Stimulated activated CD4-positive, alpha-beta T cell treated with anti-CD3 and anti-CD28 coated beads, Interleukin-2, amount 100 ng/mL, for 4 hours (primary cell): ENCODE results near the gene RAB3B.
"Not testable (repeated sequence)": the region's sequence is repeated elsewhere in the genome, so short reads cannot be mapped to it uniquely, and the experiment has no call there.

Experiments
- DNase-seq: peaks from one replicate; pipeline ENCODE4 v3.0.0-alpha.2; 2020; ENCODE audit warnings: low read depth

Gene RAB3B

GRCh38 chr1:51990478-51990965, at the start of gene RAB3B:
TSS of gene RAB3B (minus strand) at chr1:51990700. CDS start at chr1:51977117, 13,583 bp downstream.
- peak; percentile 84 for DNase-seq

- no peak for DNase-seq
Measured at GRCh38 chr1:52037909-52038308, 47.4 kb upstream of the RAB3B start.

- DNase-seq = no peak
Measured at GRCh38 chr1:52037402-52037814, 46.9 kb upstream of the RAB3B start.

GRCh38 chr1:52034050-52034384, 43.5 kb upstream of the RAB3B start:
- DNase-seq = no peak

- peak; percentile 78 for DNase-seq
Measured at GRCh38 chr1:52033190-52034049, 42.9 kb upstream of the RAB3B start, which contains the start of gene KTI12. TSS of gene KTI12 (minus strand) at chr1:52033810. CDS start at chr1:52033761, 49 bp downstream.

DNA sequence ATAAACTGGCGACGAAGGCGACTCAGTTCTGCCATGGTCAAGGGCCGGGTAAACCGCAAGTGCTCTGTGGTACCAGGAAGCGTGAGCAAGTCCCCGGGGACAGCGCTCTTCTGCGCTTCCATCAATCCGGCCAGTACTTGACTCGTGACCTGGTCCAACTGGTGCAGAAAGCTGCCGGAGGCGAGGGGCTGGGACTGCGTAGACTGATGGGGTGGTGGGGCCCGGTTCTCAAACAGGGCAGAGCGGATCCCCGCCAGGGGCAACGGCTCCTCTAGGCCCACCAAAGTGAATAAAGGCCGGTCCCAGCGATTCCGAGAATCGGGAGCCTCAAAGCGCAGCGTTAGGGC, 42.3 kb upstream of the RAB3B start:
- no peak for DNase-seq

DNA sequence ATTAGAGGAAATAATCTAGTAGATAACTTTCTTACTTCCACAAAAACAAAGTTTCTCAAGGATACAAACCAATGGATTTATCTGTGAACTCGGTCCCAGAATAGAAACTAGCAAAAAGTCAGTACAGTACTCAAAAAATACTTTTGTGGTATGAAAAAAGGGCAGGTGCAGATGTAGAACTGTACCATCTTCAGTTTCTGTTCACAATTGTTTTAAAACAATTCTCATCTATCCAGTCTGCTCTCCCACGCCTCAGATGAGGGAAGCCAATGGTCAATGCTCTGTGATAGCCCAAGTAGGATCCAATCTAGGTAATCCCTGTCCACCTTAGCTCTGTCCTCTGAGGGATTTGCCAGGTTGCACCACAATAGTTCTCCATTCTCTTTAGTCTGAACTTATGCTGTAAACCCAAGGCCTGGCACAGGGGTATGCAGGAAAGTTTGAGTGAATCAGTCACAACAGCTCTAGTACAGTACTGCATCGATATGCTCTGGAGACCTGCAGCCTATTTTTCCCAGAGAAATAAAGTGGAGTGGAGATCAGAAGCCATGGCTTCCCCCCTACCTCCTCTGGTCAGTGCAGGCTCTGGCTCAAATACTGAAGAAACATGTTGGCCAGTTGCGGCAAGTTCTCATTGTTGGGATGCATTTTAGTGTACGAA, 41.8 kb upstream of the RAB3B start:
- no peak for DNase-seq

DNA sequence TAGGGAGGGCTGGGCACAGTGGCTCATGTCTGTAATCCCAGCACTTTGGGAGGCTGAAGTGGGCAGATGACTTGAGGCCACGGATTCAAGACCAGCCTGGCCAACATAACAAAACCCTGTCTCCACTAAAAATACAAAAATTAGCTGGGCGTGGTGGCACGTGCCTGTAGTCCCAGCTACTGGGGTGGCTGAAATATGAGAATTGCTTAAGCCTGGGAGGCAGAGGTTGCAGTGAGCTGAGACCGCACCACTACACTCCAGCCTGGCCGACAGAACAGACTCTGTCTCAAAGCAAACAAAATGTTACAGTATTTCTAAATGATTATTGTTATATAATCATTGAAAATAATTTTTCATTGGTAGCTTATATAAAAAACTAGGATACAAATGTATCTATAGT, 38.3 kb upstream of the RAB3B start:
- DNase-seq = not testable (repeated sequence)

DNA sequence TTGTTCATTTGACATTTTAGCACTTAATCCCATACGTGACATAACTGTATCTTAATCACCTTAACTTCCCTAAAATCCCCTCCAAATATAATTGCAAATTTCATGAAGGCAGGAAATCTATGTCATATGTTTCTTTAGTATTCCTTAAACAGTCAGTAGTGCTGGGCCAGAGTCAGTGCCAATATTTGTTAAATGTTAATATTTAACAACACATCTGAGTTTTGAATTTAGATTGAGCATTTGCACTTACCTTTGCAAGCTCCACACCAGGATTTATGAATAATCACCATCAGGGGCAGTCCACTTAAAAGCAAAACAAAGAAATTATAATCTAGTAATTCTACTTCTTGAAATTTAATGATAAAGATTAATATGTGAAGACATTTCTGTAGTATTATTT, 37.8 kb upstream of the RAB3B start:
- no peak for DNase-seq

- no peak for DNase-seq
Measured at GRCh38 chr1:52026278-52026677, 35.8 kb upstream of the RAB3B start.

DNA sequence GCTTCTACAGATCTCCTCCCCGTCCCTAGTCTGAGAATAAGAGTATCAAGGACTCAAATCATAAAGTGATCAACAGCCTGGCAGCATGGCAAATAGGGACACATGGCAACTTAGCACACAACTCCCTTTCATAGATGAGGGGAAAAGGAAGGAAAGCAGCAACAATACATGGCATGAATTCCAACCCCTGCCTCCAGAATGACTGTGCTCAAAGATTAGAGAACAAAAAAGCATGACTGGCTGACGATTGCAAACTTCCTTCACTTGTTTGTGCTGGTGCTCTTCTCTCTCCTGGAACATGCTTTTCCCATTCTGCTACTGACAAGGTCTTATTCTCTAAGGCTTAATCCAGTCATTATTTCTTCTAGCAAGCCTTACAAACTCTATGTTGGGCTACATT, 31.6 kb upstream of the RAB3B start:
- DNase-seq = no peak

- no peak for DNase-seq
Measured at GRCh38 chr1:52008071-52008809, 17.7 kb upstream of the RAB3B start.

GRCh38 chr1:52007215-52008002, 16.9 kb upstream of the RAB3B start:
- no peak for DNase-seq

GRCh38 chr1:52006081-52006553, 15.6 kb upstream of the RAB3B start:
- DNase-seq = not testable (repeated sequence)

- DNase-seq = not testable (repeated sequence)
Measured at GRCh38 chr1:52005548-52005947, 15.0 kb upstream of the RAB3B start.

GRCh38 chr1:52003877-52004276, 13.4 kb upstream of the RAB3B start:
- DNase-seq = no peak

DNA sequence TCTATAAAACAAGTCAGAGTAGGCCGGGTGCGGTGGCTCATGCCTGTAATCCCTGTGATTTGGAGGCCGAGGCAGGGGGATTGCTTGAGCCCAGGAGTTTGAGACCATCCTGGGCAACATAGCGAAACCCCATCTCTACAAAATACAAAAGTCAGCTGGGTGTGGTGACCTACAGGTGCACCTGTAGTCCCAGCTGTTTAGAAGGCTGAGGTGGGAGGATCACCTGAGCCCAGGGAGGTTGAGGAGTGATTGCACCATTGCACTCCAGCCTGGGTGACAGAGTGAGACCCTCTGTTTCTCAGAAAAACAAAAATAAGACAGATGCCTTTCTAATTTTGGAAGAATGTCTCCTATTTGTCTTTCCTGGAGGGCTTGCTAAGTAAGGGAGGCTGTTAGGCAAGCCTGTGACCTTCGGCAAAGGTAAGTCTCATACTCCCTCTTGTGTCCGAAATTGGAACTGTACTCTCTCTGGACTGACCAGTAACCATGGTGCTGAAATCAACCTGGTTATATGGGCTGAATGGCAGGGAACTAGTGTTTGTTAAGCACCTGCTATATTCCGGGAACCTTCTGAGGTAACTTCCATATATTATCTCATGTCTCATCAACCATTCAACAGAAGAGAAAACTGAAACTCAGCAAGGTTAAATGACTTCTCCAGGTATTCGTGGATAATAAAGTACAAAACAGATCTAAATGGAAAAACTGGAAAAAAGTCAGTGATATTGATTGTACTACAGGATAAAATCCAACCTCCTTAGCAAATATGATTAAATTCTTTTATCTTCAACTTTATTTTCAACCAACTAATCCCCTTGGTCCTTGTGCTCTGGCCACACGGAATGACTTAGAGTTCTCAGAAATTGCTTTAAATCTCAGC, 11.8 kb upstream of the RAB3B start:
- peak; percentile 43 for DNase-seq

DNA sequence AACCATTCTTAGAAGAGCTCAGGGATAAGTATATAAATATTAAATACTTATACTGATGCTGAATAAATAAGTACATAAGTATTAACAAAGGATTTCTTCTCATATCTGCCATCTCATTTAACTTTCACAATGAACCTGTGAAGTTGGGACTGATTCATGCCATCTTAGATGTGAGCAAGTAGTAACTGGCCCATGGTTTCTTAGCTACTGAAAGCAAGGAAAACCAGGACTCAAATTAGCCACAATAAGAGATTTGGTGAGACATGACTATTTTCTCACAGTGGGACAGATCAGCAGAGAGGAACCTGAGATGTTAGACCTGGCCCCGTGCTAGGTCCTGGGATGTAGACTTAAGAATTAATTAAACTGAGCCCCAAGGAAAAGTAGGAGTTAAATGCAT, 8.2 kb upstream of the RAB3B start:
- no peak for DNase-seq

GRCh38 chr1:51997974-51998382, 7.5 kb upstream of the RAB3B start:
- no peak for DNase-seq

- no peak for DNase-seq
Measured at GRCh38 chr1:51989582-51990477, 670 bp downstream of the RAB3B start.
